Measurements from ENCODE around the gene EPHA3.
"Not testable (repeated sequence)": the region's sequence is repeated elsewhere in the genome, so short reads cannot be mapped to it uniquely, and the experiment has no call there.

The EPHA3 gene

GRCh38 chr3:89289574-89290190 is 182.3 kb downstream of the EPHA3 start:
- no peak for FAIRE-seq

- no peak for FAIRE-seq
Observed at GRCh38 chr3:89297199-89297598, 189.8 kb downstream of the EPHA3 start.

- no peak for FAIRE-seq
Observed at GRCh38 chr3:89300526-89300925, 193.1 kb downstream of the EPHA3 start.

- FAIRE-seq = no peak
Observed at GRCh38 chr3:89300981-89301380, 193.6 kb downstream of the EPHA3 start.

GRCh38 chr3:89303701-89304100 is 196.3 kb downstream of the EPHA3 start:
- FAIRE-seq = no peak

GRCh38 chr3:89306540-89306939 is 199.1 kb downstream of the EPHA3 start:
- no peak for FAIRE-seq

GRCh38 chr3:89311581-89311980 is 204.2 kb downstream of the EPHA3 start:
- no peak for FAIRE-seq

GRCh38 chr3:89312141-89312540 is 204.7 kb downstream of the EPHA3 start:
- no peak for FAIRE-seq

GRCh38 chr3:89314454-89315098 is 207.2 kb downstream of the EPHA3 start:
- FAIRE-seq = no peak

GRCh38 chr3:89315750-89316470 is 208.5 kb downstream of the EPHA3 start:
- no peak for FAIRE-seq

- no peak for FAIRE-seq
Observed at GRCh38 chr3:89320186-89320585, 212.8 kb downstream of the EPHA3 start.

GRCh38 chr3:89326997-89327396 is 219.6 kb downstream of the EPHA3 start:
- no peak for FAIRE-seq

GRCh38 chr3:89332386-89332785 is 225.0 kb downstream of the EPHA3 start:
- no peak for FAIRE-seq

- no peak for FAIRE-seq
Observed at GRCh38 chr3:89332793-89333192, 225.4 kb downstream of the EPHA3 start.

GRCh38 chr3:89335693-89336092 is 228.3 kb downstream of the EPHA3 start:
- no peak for FAIRE-seq

GRCh38 chr3:89340408-89340807 is 233.0 kb downstream of the EPHA3 start:
- FAIRE-seq = no peak

- no peak for FAIRE-seq
Observed at GRCh38 chr3:89344076-89344475, 236.7 kb downstream of the EPHA3 start.

GRCh38 chr3:89350935-89351334 is 243.5 kb downstream of the EPHA3 start:
- not testable (repeated sequence) for FAIRE-seq

- no peak for FAIRE-seq
Observed at GRCh38 chr3:89353465-89353864, 246.0 kb downstream of the EPHA3 start.

GRCh38 chr3:89358281-89358680 is 250.9 kb downstream of the EPHA3 start:
- no peak for FAIRE-seq

- FAIRE-seq = no peak
Observed at GRCh38 chr3:89360156-89360555, 252.7 kb downstream of the EPHA3 start.

GRCh38 chr3:89362496-89362895 is 255.1 kb downstream of the EPHA3 start:
- FAIRE-seq = no peak

GRCh38 chr3:89363171-89363570 is 255.8 kb downstream of the EPHA3 start:
- no peak for FAIRE-seq

GRCh38 chr3:89364314-89364713 is 256.9 kb downstream of the EPHA3 start:
- no peak for FAIRE-seq
